Measurements from ENCODE around the gene FFAR4. TPM values are rescaled to one million over a fixed set of nuclear protein-coding genes. Genes with fewer than 3 reads are reported as not detected.

Gene FFAR4
- total and polyA plus RNA-seq, 2 of the 8 experiments (the other 6 are each of a cell fraction or from before 2014, with no cell fraction given), result not detected

DNA sequence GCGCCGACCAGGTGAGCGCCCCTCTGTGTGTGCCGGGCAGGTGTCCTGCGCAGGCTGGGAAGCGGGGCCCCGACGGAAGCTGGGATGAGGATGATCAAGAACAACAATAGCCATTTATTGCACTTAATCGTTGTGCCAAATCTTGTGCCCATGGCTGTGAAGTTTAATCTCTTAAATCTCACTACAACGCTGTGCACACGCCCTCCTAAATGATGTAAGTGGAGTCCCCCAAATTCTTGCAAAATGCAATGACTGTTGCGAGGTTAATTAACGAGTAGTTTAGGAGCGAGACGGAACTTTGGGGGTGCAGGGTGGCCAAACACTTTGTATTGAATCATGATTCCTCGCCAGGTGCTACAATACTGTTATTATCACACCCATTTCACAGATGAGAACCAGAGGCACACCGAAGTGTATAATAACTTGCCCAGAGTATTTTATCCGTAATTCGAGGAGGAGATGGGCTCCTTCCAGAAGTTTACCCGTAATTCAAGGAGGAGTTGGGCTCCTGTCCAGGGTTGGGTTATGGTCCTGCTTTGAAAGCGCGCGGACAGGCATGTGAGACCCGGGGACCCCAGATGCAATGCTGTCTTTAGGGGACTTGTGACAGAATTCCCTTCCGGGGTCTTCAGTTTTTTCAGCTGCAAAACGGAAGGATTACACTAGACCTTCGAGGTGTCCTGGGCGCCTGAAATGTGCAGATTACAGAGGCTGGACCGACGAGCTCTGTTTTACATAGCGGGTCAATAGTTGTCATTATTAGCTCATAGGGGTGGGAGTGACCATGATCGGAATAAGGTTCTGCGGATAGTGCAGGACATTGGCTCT, 1.0 kb downstream of the FFAR4 start:
- Histone ChIP-seq H2BK5ac (ENCODE audit: low read depth, low read length) (no peak overlapping the region), H3K23ac (ENCODE audit: insufficient read length) (no peak overlapping the region), H3K79me2 (ENCODE audit: control insufficient read depth in 1 of 2, insufficient read depth in 2 of 2, low read length in 2 of 2) (no peaks in the 10 kb centered on the region), H2AK5ac (ENCODE audit: low read depth, low read length) (no peak overlapping the region), H2BK20ac (ENCODE audit: low read length) (no peak overlapping the region), H3K4me2 (ENCODE audit: insufficient read depth in 1 of 2, low read depth in 2 of 2, low read length in 2 of 2) (peak overlapping the region; percentile 91 to 99), H3K9me3 (ENCODE audit: insufficient read depth in 2 of 2, low read depth in 1 of 2, low read length in 1 of 2) (no peaks in the 10 kb centered on the region), H3K79me1 (ENCODE audit: low read depth, low read length) (no peaks in the 10 kb centered on the region), H3K27ac (ENCODE audit: low read depth, low read length) (no peak overlapping the region), H2BK120ac (replicated peaks; ENCODE audit: low read depth, low read length) (no peak overlapping the region), H4K91ac (replicated peaks; ENCODE audit: insufficient read length, low read length) (no peak overlapping the region), H3K4ac (replicated peaks; ENCODE audit: insufficient read length, low read depth, low read length) (no peak overlapping the region), H3K14ac (ENCODE audit: insufficient read length) (no peak overlapping the region), H3K9ac (replicated peaks in 1 of 4; ENCODE audit: extremely low read depth in 1 of 4, low read depth in 3 of 4, low read length in 3 of 4) (no peak overlapping the region), H3K36me3 (ENCODE audit: control insufficient read depth in 2 of 4, insufficient read depth in 4 of 4, low read length in 3 of 4) (no peaks in the 10 kb centered on the region; a peak in 1 of 8 replicates), H3K18ac (ENCODE audit: extremely low read depth, low read length) (no peak overlapping the region), H3K4me1 (replicated peaks in 1 of 4; ENCODE audit: control insufficient read depth in 3 of 4, insufficient read depth in 4 of 4, low read length in 3 of 4) (peaks cover 3 to 9% (median 7%) of the 10 kb centered on the region in 4 experiments), H2BK12ac (ENCODE audit: low read depth, low read length) (no peak overlapping the region), H3K23me2 (ENCODE audit: low read depth, low read length) (peaks cover 4% of the 10 kb centered on the region; the same call in 1 of the 2 replicates), H3K56ac (replicated peaks; ENCODE audit: insufficient read length, low read depth, low read length) (no peak overlapping the region), H3K4me3 (ENCODE audit: extremely low read depth in 1 of 4, insufficient read depth in 2 of 4, low read depth in 3 of 4, low read length in 4 of 4) (peak overlapping the region; percentile 42 to 65 (median 62)), H3K27me3 (replicated peaks in 1 of 4; ENCODE audit: control insufficient read depth in 3 of 4, extremely low read depth in 1 of 4, insufficient read depth in 3 of 4, low read length in 3 of 4) (peaks cover 34 to 74% (median 66%) of the 10 kb centered on the region in 4 experiments), H4K8ac (ENCODE audit: extremely low read depth, insufficient read depth, low read length) (0 out of 2 replicates have a peak overlapping the region, but pooled peaks have one; percentile 47), H2AFZ (ENCODE audit: low read length) (no peak overlapping the region), H4K5ac (ENCODE audit: insufficient read length, low read depth, low read length) (no peak overlapping the region), H2BK15ac (ENCODE audit: low read length) (no peak overlapping the region), H4K20me1 (replicated peaks in 1 of 2; ENCODE audit: control insufficient read depth in 1 of 2, insufficient read depth in 2 of 2, low read length in 2 of 2) (peaks cover 0 to 2% of the 10 kb centered on the region in 2 experiments)
- TF ChIP-seq RXRA (IDR thresholded peaks at IDR 0.05; ENCODE audit: insufficient read depth, low read depth, low read length) (no peak), SUZ12 (IDR thresholded peaks at IDR 0.05; ENCODE audit: low read length) (peak; percentile 95), KDM5A (IDR thresholded peaks at IDR 0.05; ENCODE audit: low read length) (no peak), KDM1A (IDR thresholded peaks at IDR 0.05; ENCODE audit: borderline replicate concordance, low read length) (0 out of 2 replicates have a peak, but pooled peaks have one; percentile 6), CBX8 (IDR thresholded peaks at IDR 0.05; ENCODE audit: borderline replicate concordance, low read depth, low read length) (no peak), RNF2 (IDR thresholded peaks at IDR 0.05; ENCODE audit: borderline replicate concordance, low read depth, low read length, missing control alignments, poor library complexity, severe bottlenecking) (peak; percentile 67), EZH2 (IDR thresholded peaks at IDR 0.05; ENCODE audit: low read depth, low read length, severe bottlenecking) (peak; percentile 93)
- ChIA-PET CTCF (ENCODE audit: partially characterized antibody) (interaction anchor here (0.8 to 1.6 kb wide), 5 partner anchors 10 to 181 kb away, joined by 3 to 13 read pairs (median 3); no protein-coding TSS in a partner anchor), POLR2A (ENCODE audit: partially characterized antibody) (interaction anchor here (0.8 to 1.3 kb wide), 2 partner anchors 13 to 135 kb away, joined by 3 read pairs; partner anchors contain the start of gene FRA10AC1)
- no peak for DNase-seq (ENCODE audit: low read depth in 1 of 2, low spot score in 2 of 2)
- 28% methylated on average over 30 of the region's 33 CpGs; no CpG with 5 or more reads in 1 of the 2 experiments for WGBS, 2 experiments (ENCODE audit: extremely low coverage in 1 of 2, insufficient coverage in 1 of 2, insufficient read length in 1 of 2, insufficient replicate concordance in 2 of 2, low coverage in 1 of 2, low lambda C conversion rate in 2 of 2, missing lambda C conversion rate in 1 of 2)
- no peak for FAIRE-seq

Measured in H1 (cell line).